ENCODE measurements around the gene WIPI1.
A peak's percentile ranks its signal among the peaks of the same experiment; 100 is the strongest.

Gene WIPI1

GRCh38 chr17:68491381-68492231 is 34.3 kb upstream of the WIPI1 start:
- peak overlapping the region; percentile 49; the same call in 1 of the 2 replicates for H3K9ac ChIP-seq (ENCODE audit: low read length)
- H3K9me3 ChIP-seq (ENCODE audit: insufficient read depth, low read length) = no peaks in the 10 kb centered on the region
- peaks cover 39% of the 10 kb centered on the region for H3K4me1 ChIP-seq (ENCODE audit: low read length)
- peak overlapping the region; percentile 54 for H3K4me2 ChIP-seq (ENCODE audit: low read length)
- no peaks in the 10 kb centered on the region for H3K79me2 ChIP-seq (ENCODE audit: low read length)
- H4K20me1 ChIP-seq (ENCODE audit: insufficient read depth, low read length) = no peaks in the 10 kb centered on the region
- H2AFZ ChIP-seq (ENCODE audit: low read depth, low read length) = no peak overlapping the region
- H3K27me3 ChIP-seq (ENCODE audit: low read depth, low read length) = no peaks in the 10 kb centered on the region
- H3K4me3 ChIP-seq (ENCODE audit: low read length) = peak overlapping the region; percentile 29; the same call in 1 of the 2 replicates
- H3K36me3 ChIP-seq (replicated peaks; ENCODE audit: low read depth, low read length) = no peaks in the 10 kb centered on the region
- TF ChIP-seq EZH2phosphoT487 (IDR thresholded peaks at IDR 0.05; ENCODE audit: low read depth) = no peak
- TF ChIP-seq CTCF (IDR thresholded peaks at IDR 0.05; ENCODE audit: low read depth, low read length) = no peak
- H3K27ac ChIP-seq (ENCODE audit: low read length) = peak overlapping the region; percentile 89

GRCh38 chr17:68489919-68490318 is 32.6 kb upstream of the WIPI1 start:
- Histone ChIP-seq H3K9me3 (ENCODE audit: insufficient read depth, low read length) (no peaks in the 10 kb centered on the region), H2AFZ (ENCODE audit: low read depth, low read length) (no peak overlapping the region)

GRCh38 chr17:68484458-68484857 is 27.2 kb upstream of the WIPI1 start:
- peaks cover 5% of the 10 kb centered on the region; the same call in 1 of the 2 replicates for H3K4me1 ChIP-seq (ENCODE audit: low read length)
- TF ChIP-seq CTCF (IDR thresholded peaks at IDR 0.05; ENCODE audit: low read depth, low read length) = no peak
- TF ChIP-seq EZH2phosphoT487 (IDR thresholded peaks at IDR 0.05; ENCODE audit: low read depth) = no peak
- H3K27me3 ChIP-seq (ENCODE audit: low read depth, low read length) = peaks cover 11% of the 10 kb centered on the region
- no peaks in the 10 kb centered on the region for H3K36me3 ChIP-seq (replicated peaks; ENCODE audit: low read depth, low read length)
- no peak overlapping the region for H3K27ac ChIP-seq (ENCODE audit: low read length)
- no peak overlapping the region for H3K4me2 ChIP-seq (ENCODE audit: low read length)
- no peaks in the 10 kb centered on the region for H4K20me1 ChIP-seq (ENCODE audit: insufficient read depth, low read length)
- no peaks in the 10 kb centered on the region for H3K79me2 ChIP-seq (ENCODE audit: low read length)
- H2AFZ ChIP-seq (ENCODE audit: low read depth, low read length) = no peak overlapping the region
- H3K4me3 ChIP-seq (ENCODE audit: low read length) = no peak overlapping the region
- H3K9me3 ChIP-seq (ENCODE audit: insufficient read depth, low read length) = peaks cover 6% of the 10 kb centered on the region; the same call in 1 of the 2 replicates
- H3K9ac ChIP-seq (ENCODE audit: low read length) = no peak overlapping the region

More at GRCh38 chr17:68489919-68490318, 32.6 kb upstream of the WIPI1 start:
- Histone ChIP-seq H3K27me3 (ENCODE audit: low read depth, low read length) (peaks cover 5% of the 10 kb centered on the region), H3K27ac (ENCODE audit: low read length) (no peak overlapping the region), H3K36me3 (replicated peaks; ENCODE audit: low read depth, low read length) (no peaks in the 10 kb centered on the region), H3K4me1 (ENCODE audit: low read length) (peaks cover 33% of the 10 kb centered on the region), H3K79me2 (ENCODE audit: low read length) (no peaks in the 10 kb centered on the region), H3K4me3 (ENCODE audit: low read length) (no peak overlapping the region), H4K20me1 (ENCODE audit: insufficient read depth, low read length) (no peaks in the 10 kb centered on the region), H3K4me2 (ENCODE audit: low read length) (no peak overlapping the region), H3K9ac (ENCODE audit: low read length) (no peak overlapping the region)
- no peak for TF ChIP-seq CTCF (IDR thresholded peaks at IDR 0.05; ENCODE audit: low read depth, low read length)
- no peak for TF ChIP-seq EZH2phosphoT487 (IDR thresholded peaks at IDR 0.05; ENCODE audit: low read depth)

- H3K79me2 ChIP-seq (ENCODE audit: low read length) = no peaks in the 10 kb centered on the region
- no peaks in the 10 kb centered on the region for H4K20me1 ChIP-seq (ENCODE audit: insufficient read depth, low read length)
- no peak overlapping the region for H3K4me2 ChIP-seq (ENCODE audit: low read length)
- TF ChIP-seq EZH2phosphoT487 (IDR thresholded peaks at IDR 0.05; ENCODE audit: low read depth) (no peak), CTCF (IDR thresholded peaks at IDR 0.05; ENCODE audit: low read depth, low read length) (no peak)
- no peak overlapping the region for H3K4me3 ChIP-seq (ENCODE audit: low read length)
- peaks cover 12% of the 10 kb centered on the region for H3K9me3 ChIP-seq (ENCODE audit: insufficient read depth, low read length)
- H3K27me3 ChIP-seq (ENCODE audit: low read depth, low read length) = peaks cover 11% of the 10 kb centered on the region
- no peak overlapping the region for H3K27ac ChIP-seq (ENCODE audit: low read length)
- H3K4me1 ChIP-seq (ENCODE audit: low read length) = no peaks in the 10 kb centered on the region
- no peak overlapping the region for H3K9ac ChIP-seq (ENCODE audit: low read length)
- H2AFZ ChIP-seq (ENCODE audit: low read depth, low read length) = no peak overlapping the region
- H3K36me3 ChIP-seq (replicated peaks; ENCODE audit: low read depth, low read length) = no peaks in the 10 kb centered on the region
Observed at GRCh38 chr17:68482576-68483041, 25.3 kb upstream of the WIPI1 start.

Data from OCI-LY3 (cell line).